DND-41 (cell line): ENCODE data around the gene OCA2.

Experiments
- EZH2 ChIP-seq: IDR thresholded peaks from 3 replicates; pipeline ENCODE4 v1.6.1; 2012; ENCODE audit warnings: borderline replicate concordance, low read depth, mild to moderate bottlenecking, moderate library complexity, low read length, inconsistent platforms; ENCODE audit not compliant: severe bottlenecking
- TF ChIP-seq, protein P1 (sequence below): IDR thresholded peaks from 2 replicates; pipeline ENCODE4 v1.5.1; 2012; ENCODE audit warnings: borderline replicate concordance, low read length, moderate library complexity, mild to moderate bottlenecking; ENCODE audit not compliant: poor library complexity, severe bottlenecking; ENCODE audit errors: extremely low read depth

DNA sequence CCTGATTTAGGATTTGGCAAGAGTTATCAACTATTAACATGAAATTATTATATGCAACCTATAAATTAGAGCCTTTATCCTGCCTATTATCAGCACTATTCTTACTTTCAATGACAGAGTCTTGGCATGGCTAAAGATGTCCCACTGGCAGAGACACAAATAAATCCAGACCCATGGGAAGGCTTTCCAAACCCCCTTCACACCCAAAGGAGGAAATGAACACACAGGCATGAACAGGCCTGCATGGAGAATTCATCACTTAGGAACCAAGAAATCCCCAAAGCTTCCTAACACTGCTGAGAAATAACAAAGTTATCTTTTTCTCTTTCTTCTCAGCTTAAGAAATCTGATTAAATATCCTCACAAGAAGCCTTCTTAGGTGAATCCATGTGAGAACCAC is 213.9 kb downstream of the OCA2 start:
- TF ChIP-seq, protein P1, sequence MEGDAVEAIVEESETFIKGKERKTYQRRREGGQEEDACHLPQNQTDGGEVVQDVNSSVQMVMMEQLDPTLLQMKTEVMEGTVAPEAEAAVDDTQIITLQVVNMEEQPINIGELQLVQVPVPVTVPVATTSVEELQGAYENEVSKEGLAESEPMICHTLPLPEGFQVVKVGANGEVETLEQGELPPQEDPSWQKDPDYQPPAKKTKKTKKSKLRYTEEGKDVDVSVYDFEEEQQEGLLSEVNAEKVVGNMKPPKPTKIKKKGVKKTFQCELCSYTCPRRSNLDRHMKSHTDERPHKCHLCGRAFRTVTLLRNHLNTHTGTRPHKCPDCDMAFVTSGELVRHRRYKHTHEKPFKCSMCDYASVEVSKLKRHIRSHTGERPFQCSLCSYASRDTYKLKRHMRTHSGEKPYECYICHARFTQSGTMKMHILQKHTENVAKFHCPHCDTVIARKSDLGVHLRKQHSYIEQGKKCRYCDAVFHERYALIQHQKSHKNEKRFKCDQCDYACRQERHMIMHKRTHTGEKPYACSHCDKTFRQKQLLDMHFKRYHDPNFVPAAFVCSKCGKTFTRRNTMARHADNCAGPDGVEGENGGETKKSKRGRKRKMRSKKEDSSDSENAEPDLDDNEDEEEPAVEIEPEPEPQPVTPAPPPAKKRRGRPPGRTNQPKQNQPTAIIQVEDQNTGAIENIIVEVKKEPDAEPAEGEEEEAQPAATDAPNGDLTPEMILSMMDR: no peak
- TF ChIP-seq EZH2: no peak
